HS-5 (cell line): ENCODE data around the gene SETMAR.

Experiments
- DNase-seq: peaks from one replicate; pipeline ENCODE4 v3.0.0-alpha.2; 2012; ENCODE audit warnings: low read depth

The SETMAR gene

DNA sequence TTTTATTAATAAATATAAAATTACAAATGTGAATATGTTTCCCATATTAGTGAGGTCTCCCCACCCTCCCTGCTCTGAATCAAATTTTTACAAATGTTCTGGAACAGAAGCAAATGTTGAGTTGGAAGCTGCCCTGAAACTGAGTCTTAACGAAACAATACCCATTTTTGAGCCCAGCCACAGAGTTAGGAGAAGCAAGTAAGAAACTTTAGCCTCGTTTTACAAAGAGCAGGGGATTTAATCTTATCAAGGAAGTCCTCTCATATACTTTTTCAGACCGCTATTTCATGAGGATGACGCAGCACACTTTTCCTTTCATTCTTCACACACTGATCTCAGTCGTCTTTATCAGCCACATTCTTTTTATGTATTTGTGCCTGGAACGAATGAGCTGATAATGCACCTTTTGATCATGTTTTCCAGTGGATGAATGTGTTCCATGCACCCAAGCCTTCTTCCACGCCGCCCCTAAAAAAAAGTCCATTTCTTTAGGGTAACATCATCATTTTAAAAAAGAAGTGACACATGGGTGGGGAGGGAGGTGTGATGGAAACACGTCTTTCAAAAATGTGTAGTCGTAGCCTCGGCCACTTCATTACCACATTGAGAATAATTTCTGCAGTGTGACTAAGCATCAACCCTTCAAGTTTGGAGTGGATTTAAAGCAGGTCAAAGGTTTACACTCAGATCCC is 48.1 kb downstream of the SETMAR start:
- no peak for DNase-seq

DNA sequence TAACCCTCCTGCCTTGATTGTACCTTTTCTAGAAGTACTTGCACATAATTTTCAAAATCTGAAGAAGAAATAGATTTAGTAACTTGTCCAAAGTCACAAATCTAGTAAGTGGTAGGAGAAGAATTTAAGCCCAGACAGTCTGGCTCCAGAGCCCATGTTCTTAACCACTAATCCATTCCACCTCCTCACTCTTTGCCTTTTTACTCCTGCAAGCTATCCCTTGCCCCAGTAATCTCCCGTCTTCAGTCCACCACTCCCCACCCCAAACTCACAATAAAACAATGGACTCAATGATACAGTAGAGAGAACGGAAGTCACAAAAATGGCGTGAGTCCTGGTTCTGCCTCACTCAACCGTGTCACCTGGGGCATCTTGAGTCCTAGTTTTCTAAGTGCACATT is 48.7 kb downstream of the SETMAR start:
- DNase-seq, result no peak

DNA sequence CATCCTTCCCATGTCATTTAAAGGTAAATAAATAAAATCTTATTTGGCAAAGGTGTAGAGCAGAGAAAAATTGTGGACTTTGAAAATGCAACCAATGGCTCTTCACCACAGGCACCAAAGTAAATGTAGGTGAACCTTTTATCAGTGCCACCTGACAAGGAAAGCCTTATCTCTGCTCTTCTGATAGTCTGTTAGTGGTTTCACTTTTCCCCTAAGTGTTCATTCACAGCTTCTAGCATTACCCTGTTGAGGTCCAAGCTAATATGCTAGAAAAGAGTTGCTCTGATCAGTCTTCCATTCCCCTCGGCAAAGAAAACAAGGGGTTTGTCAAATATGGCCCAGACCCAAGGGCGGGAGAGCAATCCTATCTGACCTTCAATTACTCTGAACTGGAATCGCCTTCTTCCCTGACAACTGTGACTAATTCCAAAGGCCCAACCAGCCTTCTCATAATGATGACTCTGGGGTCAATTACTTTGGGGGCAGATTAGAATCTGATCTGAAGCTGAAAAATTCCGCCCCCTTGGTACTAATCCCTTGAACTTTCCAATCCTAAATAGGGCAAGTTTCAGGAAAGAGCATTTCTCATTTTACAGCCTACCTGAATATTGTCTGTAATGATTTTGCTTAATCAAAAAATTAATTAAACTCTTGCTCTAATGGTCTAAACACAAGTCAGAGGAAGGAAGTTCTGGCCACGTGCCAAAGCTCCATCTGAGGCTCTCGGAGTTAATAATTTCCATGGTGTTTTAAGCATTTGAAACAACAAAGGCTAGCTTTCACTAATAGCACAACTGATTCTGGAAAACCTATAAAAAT is 52.4 kb downstream of the SETMAR start:
- no peak for DNase-seq

DNA sequence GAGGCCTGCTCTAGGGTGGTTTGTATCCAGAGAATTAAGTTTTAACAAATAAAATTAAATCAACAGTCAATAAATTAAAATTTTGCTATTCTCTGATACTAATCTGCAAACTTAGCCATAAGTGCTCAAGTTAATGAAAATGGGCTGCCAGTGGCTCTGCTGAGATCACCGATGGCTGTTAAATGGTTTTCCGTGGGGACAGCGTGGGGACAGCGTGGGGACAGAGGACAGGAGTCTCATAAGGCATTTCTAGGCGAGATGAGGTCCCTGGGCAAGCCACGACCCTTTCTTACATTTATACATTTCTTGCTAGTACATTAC is 53.0 kb downstream of the SETMAR start:
- DNase-seq, result no peak

DNA sequence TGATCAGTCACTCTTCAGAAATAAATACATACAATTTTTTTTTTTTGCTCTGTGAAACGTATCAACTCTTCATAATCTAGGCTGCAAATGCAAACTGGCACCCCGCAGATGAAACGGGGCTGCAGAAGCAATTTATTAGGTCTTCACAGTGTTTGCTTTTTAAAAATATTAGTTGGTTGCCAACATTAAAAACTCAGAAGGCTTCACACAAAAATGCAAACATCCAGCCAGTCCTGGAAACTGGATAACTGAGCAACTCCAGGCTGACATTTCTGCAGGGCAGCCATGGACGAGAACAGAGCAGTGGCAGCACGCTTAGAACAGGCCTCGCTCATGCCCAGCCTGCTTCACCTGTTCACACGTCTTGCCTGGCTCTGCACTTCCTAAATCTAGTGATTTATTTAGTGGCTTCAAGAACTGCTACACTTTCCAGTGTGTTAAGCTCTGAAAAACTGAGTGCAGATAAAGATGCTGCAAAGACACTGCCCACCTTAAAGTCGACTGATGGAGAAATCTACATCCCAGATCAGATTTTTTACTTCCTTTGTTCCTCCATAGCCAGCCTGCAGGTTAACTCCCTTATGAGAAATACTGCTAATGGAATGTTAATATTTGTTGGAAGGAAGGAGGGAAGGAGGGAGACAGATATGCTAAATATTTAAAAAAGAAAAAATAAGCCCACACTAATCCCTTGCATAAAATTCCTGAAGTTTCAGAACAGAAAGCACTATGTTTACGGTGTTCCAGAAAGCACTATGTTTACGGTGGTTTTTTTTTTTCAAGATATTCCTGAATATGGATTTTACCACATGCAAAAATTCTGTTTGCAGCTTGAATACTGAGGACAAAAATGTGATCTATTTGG is 53.6 kb downstream of the SETMAR start:
- no peak for DNase-seq

DNA sequence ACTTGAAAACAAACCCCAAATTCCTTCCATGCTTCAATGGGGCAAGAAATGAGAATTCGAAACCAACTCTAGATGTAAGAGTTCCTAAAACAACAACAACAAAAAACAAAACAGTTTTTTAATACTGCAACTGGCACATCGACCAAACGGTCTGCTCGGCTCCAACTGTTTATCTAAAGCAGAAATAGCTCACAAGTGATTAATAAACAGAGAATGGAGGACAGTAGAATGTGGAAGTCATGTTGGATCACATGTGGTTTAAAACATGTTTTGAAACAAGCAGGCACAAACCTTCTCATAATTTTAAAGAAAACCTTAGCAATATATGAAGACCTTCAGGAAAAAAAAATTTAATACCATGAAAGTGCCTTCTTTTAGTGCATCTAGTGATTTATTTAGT is 55.1 kb downstream of the SETMAR start:
- no peak for DNase-seq

DNA sequence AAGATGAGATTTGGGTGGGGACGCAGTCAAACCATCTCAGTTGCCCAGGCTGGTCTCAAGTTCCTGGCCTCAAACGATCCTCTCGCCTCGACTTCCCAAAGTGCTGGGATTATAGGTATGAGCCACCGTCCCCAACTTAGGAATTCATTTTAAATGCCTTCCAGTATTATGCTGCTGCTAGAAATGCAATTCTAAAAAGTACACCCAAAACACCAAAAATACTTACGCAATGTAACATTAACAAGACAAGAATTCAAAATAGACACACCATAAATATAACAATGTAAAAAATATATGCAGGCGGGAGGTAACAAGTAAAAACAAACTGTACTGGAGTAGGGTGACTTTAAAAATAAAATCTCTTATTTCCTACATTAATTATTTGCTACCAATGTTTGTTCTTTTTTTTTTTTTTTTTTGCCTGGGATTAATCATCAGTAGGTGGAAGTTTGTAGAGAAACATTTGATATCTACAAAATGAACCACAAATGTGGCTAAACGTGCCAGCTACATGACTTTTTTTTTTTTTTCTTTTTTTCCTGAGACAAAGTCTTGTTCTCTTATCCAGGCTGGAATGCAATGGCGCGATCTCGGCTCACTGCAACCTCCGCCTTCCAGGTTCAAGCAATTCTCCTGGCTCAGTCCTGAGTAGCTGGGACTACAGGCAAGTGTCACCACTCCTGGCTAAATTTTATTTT is 56.8 kb downstream of the SETMAR start:
- DNase-seq, result no peak

DNA sequence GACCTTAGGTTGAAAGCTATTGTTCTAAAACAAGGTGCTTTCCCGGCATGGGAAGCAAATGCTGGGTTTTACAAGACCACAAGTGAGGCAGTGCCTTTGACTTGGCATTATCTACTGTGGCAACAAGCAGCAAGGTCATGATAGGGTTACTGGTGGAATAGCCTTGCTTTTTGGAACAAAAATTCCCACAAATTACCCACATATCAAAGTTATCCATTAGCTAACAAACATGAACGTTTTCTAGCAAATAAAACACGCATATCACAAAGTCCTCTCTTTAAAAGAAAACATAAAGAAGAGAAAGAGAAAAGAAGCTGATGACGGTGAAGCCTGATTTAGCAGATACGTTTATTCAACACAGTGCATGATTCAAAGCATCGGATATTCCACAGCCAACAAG is 57.6 kb downstream of the SETMAR start:
- no peak for DNase-seq

DNA sequence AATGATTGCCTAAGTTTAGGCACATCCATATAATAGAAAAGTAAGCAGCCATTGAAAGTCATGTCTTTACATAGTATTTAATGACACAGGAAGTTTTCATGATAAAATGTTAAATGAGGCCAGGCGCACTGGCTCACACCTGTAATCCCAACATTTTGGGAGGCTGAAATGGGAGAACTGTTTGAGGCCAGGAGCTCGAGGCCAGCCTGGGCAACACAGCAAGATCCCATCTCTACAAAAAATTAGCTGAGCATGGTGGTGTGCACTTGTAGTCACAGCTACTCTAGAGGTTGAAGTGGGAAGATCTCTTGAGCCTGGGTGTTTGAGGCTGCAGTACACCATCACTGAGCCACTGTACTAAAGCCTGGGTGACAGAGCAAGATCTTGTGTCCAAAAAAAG is 59.4 kb downstream of the SETMAR start:
- DNase-seq, result no peak
